H1 (cell line): ENCODE data around the gene RPS6KC1. TPM values are rescaled to one million over a fixed set of nuclear protein-coding genes. Genes with fewer than 3 reads are reported as not detected.

ENCODE experiments used
- CTCF ChIA-PET: fragments of 300-600 bp; sonication (Branson Sonifier 250); formaldehyde crosslinking; loops from one replicate; lab custom pipeline; 2021; ENCODE audit not compliant: partially characterized antibody; lab: Charles Lee
- POLR2A ChIA-PET: fragments of 300-600 bp; sonication (Branson Sonifier 250); formaldehyde crosslinking; loops from one replicate; lab custom pipeline; 2021; ENCODE audit warnings: inconsistent platforms; ENCODE audit not compliant: partially characterized antibody; lab: Charles Lee
- DNase-seq, 2 experiments: peaks; one replicate each; pipeline versions ENCODE4 v3.0.0 to v3.0.0-alpha.2; 2010 to 2022; ENCODE audit warnings: low spot score in 2 of 2, low read depth in 1 of 2, mixed read lengths in 1 of 2
- FAIRE-seq: peaks from 2 replicates; lab custom pipeline; 2011; peaks lifted over from hg19 to GRCh38; lab: Jason Lieb, UNC
- H2AFZ ChIP-seq: 2 replicates; pipeline ENCODE4 v1.8.1; 2012; ENCODE audit warnings: low read length, inconsistent platforms
- H2AK5ac ChIP-seq: 2 replicates; pipeline ENCODE4 v1.6.1; 2013; ENCODE audit warnings: low read depth, low read length
- H2BK120ac ChIP-seq: replicated peaks from 2 replicates; pipeline ENCODE3; 2013; ENCODE audit warnings: low read depth, low read length, inconsistent platforms
- H2BK12ac ChIP-seq: 2 replicates; pipeline ENCODE4 v1.6.1; 2013; ENCODE audit warnings: low read depth, low read length
- H2BK15ac ChIP-seq: 2 replicates; pipeline ENCODE4 v1.6.1; 2013; ENCODE audit warnings: low read length
- H2BK20ac ChIP-seq: 2 replicates; pipeline ENCODE4 v1.6.1; 2013; ENCODE audit warnings: low read length
- H2BK5ac ChIP-seq: 2 replicates; pipeline ENCODE4 v1.6.1; 2013; ENCODE audit warnings: low read depth, low read length
- H3K14ac ChIP-seq: 2 replicates; pipeline ENCODE4 v1.6.1; 2013; ENCODE audit warnings: inconsistent platforms; ENCODE audit not compliant: insufficient read length
- H3K18ac ChIP-seq: 2 replicates; pipeline ENCODE4 v1.6.1; 2013; ENCODE audit warnings: low read length; ENCODE audit errors: extremely low read depth
- H3K23ac ChIP-seq: 2 replicates; pipeline ENCODE4 v1.6.1; 2013; ENCODE audit warnings: inconsistent platforms; ENCODE audit not compliant: insufficient read length
- H3K23me2 ChIP-seq: 2 replicates; pipeline ENCODE4 v1.6.1; 2013; ENCODE audit warnings: low read depth, low read length
- H3K27ac ChIP-seq: 2 replicates; pipeline ENCODE4 v1.6.1; 2011; ENCODE audit warnings: low read depth, low read length, inconsistent platforms
- H3K27me3 ChIP-seq, 4 experiments: replicated peaks in 1 of 4; 1 replicate in 1 of 4; 2 replicates in 3 of 4; pipeline versions ENCODE4 v1.6.1 to v1.8.1; 2011 to 2013; ENCODE audit warnings: low read length in 3 of 4, mild to moderate bottlenecking in 3 of 4, inconsistent platforms in 2 of 4, mixed read lengths in 2 of 4, moderate library complexity in 1 of 4; ENCODE audit not compliant: control insufficient read depth in 3 of 4, insufficient read depth in 3 of 4; ENCODE audit errors: extremely low read depth in 1 of 4
- H3K36me3 ChIP-seq, 4 experiments: 2 replicates each; pipeline versions ENCODE4 v1.6.1 to v1.8.1; 2011 to 2013; ENCODE audit warnings: mild to moderate bottlenecking in 4 of 4, low read length in 3 of 4, moderate library complexity in 2 of 4, control low read depth in 1 of 4, inconsistent platforms in 1 of 4; ENCODE audit not compliant: insufficient read depth in 4 of 4, control insufficient read depth in 2 of 4
- H3K4ac ChIP-seq: replicated peaks from 2 replicates; pipeline ENCODE3; 2013; ENCODE audit warnings: low read length, low read depth, mixed read lengths, inconsistent platforms; ENCODE audit not compliant: insufficient read length
- H3K4me1 ChIP-seq, 4 experiments: replicated peaks in 1 of 4; 1 replicate in 1 of 4; 2 replicates in 3 of 4; pipeline versions ENCODE4 v1.6.1 to v1.8.1; 2011 to 2013; ENCODE audit warnings: low read length in 3 of 4, inconsistent platforms in 2 of 4, mixed read lengths in 1 of 4; ENCODE audit not compliant: insufficient read depth in 4 of 4, control insufficient read depth in 3 of 4
- H3K4me2 ChIP-seq, 2 experiments: 2 replicates each; pipeline versions ENCODE4 v1.6.1 to v1.8.1; 2011 to 2013; ENCODE audit warnings: low read depth in 2 of 2, low read length in 2 of 2, control low read depth in 1 of 2, inconsistent platforms in 1 of 2, mild to moderate bottlenecking in 1 of 2; ENCODE audit not compliant: insufficient read depth in 1 of 2
- H3K4me3 ChIP-seq, 4 experiments: fragments of 200-600, 300-600 bp in 1 of 4; sonication (generic), shearing (Covaris generic), sonication (Bioruptor Twin) in 1 of 4; 2 replicates each; pipeline versions ENCODE4 v1.5.1 to v1.8.1; 2011 to 2016; ENCODE audit warnings: low read length in 4 of 4, low read depth in 3 of 4, control low read depth in 2 of 4, inconsistent platforms in 2 of 4, mild to moderate bottlenecking in 2 of 4, mixed read lengths in 1 of 4, moderate library complexity in 1 of 4; ENCODE audit not compliant: insufficient read depth in 2 of 4; ENCODE audit errors: extremely low read depth in 1 of 4
- H3K56ac ChIP-seq: replicated peaks from 2 replicates; pipeline ENCODE3; 2013; ENCODE audit warnings: low read depth, mild to moderate bottlenecking, mixed read lengths, low read length, inconsistent platforms; ENCODE audit not compliant: insufficient read length
- H3K79me1 ChIP-seq: 2 replicates; pipeline ENCODE4 v1.6.1; 2013; ENCODE audit warnings: low read depth, low read length, control low read depth
- H3K79me2 ChIP-seq, 2 experiments: 2 replicates each; pipeline versions ENCODE4 v1.6.1 to v1.8.1; 2012 to 2013; ENCODE audit warnings: low read length in 2 of 2, mild to moderate bottlenecking in 2 of 2, inconsistent platforms in 1 of 2; ENCODE audit not compliant: insufficient read depth in 2 of 2, control insufficient read depth in 1 of 2
- H3K9ac ChIP-seq, 4 experiments: replicated peaks in 1 of 4; 1 replicate in 1 of 4; 2 replicates in 3 of 4; pipeline versions ENCODE4 v1.6.1 to v1.8.1; 2011 to 2013; ENCODE audit warnings: low read depth in 3 of 4, low read length in 3 of 4, control low read depth in 2 of 4, mild to moderate bottlenecking in 2 of 4, moderate library complexity in 2 of 4, inconsistent platforms in 1 of 4; ENCODE audit errors: extremely low read depth in 1 of 4
- H3K9me3 ChIP-seq, 2 experiments: 2 replicates each; pipeline versions ENCODE4 v1.6.1 to v1.8.1; 2012 to 2013; ENCODE audit warnings: mild to moderate bottlenecking in 2 of 2, moderate library complexity in 2 of 2, control low read depth in 1 of 2, inconsistent platforms in 1 of 2, low read depth in 1 of 2, low read length in 1 of 2, mixed read lengths in 1 of 2; ENCODE audit not compliant: insufficient read depth in 2 of 2
- H4K20me1 ChIP-seq, 2 experiments: replicated peaks in 1 of 2; 2 replicates each; pipeline versions ENCODE3 to v1.8.1; 2011 to 2013; ENCODE audit warnings: inconsistent platforms in 2 of 2, low read length in 2 of 2, mild to moderate bottlenecking in 1 of 2; ENCODE audit not compliant: insufficient read depth in 2 of 2, control insufficient read depth in 1 of 2
- H4K5ac ChIP-seq: 2 replicates; pipeline ENCODE4 v1.6.1; 2013; ENCODE audit warnings: low read length, low read depth, mixed read lengths, inconsistent platforms; ENCODE audit not compliant: insufficient read length
- H4K8ac ChIP-seq: 2 replicates; pipeline ENCODE4 v1.8.0; 2013; ENCODE audit warnings: mild to moderate bottlenecking, moderate library complexity, low read length, inconsistent platforms; ENCODE audit not compliant: insufficient read depth; ENCODE audit errors: extremely low read depth
- H4K91ac ChIP-seq: replicated peaks from 2 replicates; pipeline ENCODE3; 2013; ENCODE audit warnings: low read length, mixed read lengths, inconsistent platforms; ENCODE audit not compliant: insufficient read length
- BACH1 ChIP-seq: IDR thresholded peaks from 2 replicates; pipeline ENCODE4 v1.6.1; 2012; ENCODE audit warnings: low read length, improper control_type of control experiment
- polyA plus RNA-seq, 7 experiments: library from polyadenylated mRNA; depleted of rRNA in 3 of 7; stranded (reverse) in 5 of 7; unstranded in 2 of 7; fragments of >200 nt in 5 of 7; fragments of 200-250 nt in 2 of 7; gene quantifications; 1 replicate in 5 of 7; 2 replicates in 1 of 7; 4 replicates in 1 of 7; pipeline versions ENCODE4 v1.2.1 to v1.2.3, GENCODE V29; 2011 to 2013; ENCODE audit warnings: missing spikeins in 2 of 7, mixed read lengths in 2 of 7
- total RNA-seq: library from RNA; stranded (reverse); fragmentation: NEBNext Ultra II Directional; extraction: Animal tissue kit (Norgen Biotek cat#: 25700); gene quantifications from 2 replicates; pipeline ENCODE4 v1.2.1, GENCODE V29; 2021
- TF ChIP-seq, protein P1 (sequence below): fragments of 300-600 bp; sonication (generic); IDR thresholded peaks from 2 replicates; pipeline ENCODE4 v1.7.1; 2012; ENCODE audit warnings: low read length, moderate library complexity, mild to moderate bottlenecking, inconsistent platforms; ENCODE audit not compliant: insufficient replicate concordance

RPS6KC1 gene
- total and polyA plus RNA-seq, 2 of the 8 experiments (the other 6 are each of a cell fraction or from before 2014, with no cell fraction given), result 4.9 to 17.6 TPM

DNA sequence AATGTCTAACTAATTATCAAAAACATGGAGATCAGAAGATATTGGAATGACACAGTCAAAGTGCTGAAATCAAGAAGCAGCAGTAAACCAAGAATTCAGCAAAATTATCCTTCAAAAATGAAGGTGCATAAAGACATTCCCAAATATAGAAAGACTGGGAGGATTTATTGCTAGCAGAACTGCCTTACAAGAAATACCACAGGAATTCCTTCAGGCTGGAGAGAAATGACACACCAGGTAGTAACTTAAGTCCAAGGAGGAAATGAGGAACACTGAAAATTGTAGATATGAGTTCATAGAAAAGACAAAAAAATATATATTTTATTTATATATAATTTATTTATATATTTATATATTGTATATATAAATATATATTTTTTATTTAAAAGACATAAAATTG is 217.2 kb downstream of the RPS6KC1 start:
- Histone ChIP-seq H2AK5ac (no peak overlapping the region), H3K4me1 (no peaks in the 10 kb centered on the region), H2BK15ac (no peak overlapping the region), H3K4ac (no peak overlapping the region), H3K9ac (no peak overlapping the region), H3K23me2 (no peaks in the 10 kb centered on the region), H2BK120ac (no peak overlapping the region), H2BK5ac (no peak overlapping the region), H2AFZ (no peak overlapping the region), H3K4me3 (no peak overlapping the region), H3K36me3 (no peaks in the 10 kb centered on the region; a peak in 1 of 8 replicates), H3K9me3 (no peaks in the 10 kb centered on the region), H3K27ac (no peak overlapping the region), H3K14ac (no peak overlapping the region), H3K79me1 (no peaks in the 10 kb centered on the region), H4K91ac (no peak overlapping the region), H3K18ac (no peak overlapping the region), H4K8ac (no peak overlapping the region), H2BK12ac (no peak overlapping the region), H3K4me2 (no peak overlapping the region), H3K27me3 (no peaks in the 10 kb centered on the region), H3K23ac (no peak overlapping the region), H3K79me2 (no peaks in the 10 kb centered on the region), H4K5ac (no peak overlapping the region), H4K20me1 (no peaks in the 10 kb centered on the region), H3K56ac (no peak overlapping the region), H2BK20ac (no peak overlapping the region)
- DNase-seq (no peak), FAIRE-seq (no peak)
- ChIA-PET POLR2A (no interaction called here), CTCF (no interaction called here)
- TF ChIP-seq, protein P1, sequence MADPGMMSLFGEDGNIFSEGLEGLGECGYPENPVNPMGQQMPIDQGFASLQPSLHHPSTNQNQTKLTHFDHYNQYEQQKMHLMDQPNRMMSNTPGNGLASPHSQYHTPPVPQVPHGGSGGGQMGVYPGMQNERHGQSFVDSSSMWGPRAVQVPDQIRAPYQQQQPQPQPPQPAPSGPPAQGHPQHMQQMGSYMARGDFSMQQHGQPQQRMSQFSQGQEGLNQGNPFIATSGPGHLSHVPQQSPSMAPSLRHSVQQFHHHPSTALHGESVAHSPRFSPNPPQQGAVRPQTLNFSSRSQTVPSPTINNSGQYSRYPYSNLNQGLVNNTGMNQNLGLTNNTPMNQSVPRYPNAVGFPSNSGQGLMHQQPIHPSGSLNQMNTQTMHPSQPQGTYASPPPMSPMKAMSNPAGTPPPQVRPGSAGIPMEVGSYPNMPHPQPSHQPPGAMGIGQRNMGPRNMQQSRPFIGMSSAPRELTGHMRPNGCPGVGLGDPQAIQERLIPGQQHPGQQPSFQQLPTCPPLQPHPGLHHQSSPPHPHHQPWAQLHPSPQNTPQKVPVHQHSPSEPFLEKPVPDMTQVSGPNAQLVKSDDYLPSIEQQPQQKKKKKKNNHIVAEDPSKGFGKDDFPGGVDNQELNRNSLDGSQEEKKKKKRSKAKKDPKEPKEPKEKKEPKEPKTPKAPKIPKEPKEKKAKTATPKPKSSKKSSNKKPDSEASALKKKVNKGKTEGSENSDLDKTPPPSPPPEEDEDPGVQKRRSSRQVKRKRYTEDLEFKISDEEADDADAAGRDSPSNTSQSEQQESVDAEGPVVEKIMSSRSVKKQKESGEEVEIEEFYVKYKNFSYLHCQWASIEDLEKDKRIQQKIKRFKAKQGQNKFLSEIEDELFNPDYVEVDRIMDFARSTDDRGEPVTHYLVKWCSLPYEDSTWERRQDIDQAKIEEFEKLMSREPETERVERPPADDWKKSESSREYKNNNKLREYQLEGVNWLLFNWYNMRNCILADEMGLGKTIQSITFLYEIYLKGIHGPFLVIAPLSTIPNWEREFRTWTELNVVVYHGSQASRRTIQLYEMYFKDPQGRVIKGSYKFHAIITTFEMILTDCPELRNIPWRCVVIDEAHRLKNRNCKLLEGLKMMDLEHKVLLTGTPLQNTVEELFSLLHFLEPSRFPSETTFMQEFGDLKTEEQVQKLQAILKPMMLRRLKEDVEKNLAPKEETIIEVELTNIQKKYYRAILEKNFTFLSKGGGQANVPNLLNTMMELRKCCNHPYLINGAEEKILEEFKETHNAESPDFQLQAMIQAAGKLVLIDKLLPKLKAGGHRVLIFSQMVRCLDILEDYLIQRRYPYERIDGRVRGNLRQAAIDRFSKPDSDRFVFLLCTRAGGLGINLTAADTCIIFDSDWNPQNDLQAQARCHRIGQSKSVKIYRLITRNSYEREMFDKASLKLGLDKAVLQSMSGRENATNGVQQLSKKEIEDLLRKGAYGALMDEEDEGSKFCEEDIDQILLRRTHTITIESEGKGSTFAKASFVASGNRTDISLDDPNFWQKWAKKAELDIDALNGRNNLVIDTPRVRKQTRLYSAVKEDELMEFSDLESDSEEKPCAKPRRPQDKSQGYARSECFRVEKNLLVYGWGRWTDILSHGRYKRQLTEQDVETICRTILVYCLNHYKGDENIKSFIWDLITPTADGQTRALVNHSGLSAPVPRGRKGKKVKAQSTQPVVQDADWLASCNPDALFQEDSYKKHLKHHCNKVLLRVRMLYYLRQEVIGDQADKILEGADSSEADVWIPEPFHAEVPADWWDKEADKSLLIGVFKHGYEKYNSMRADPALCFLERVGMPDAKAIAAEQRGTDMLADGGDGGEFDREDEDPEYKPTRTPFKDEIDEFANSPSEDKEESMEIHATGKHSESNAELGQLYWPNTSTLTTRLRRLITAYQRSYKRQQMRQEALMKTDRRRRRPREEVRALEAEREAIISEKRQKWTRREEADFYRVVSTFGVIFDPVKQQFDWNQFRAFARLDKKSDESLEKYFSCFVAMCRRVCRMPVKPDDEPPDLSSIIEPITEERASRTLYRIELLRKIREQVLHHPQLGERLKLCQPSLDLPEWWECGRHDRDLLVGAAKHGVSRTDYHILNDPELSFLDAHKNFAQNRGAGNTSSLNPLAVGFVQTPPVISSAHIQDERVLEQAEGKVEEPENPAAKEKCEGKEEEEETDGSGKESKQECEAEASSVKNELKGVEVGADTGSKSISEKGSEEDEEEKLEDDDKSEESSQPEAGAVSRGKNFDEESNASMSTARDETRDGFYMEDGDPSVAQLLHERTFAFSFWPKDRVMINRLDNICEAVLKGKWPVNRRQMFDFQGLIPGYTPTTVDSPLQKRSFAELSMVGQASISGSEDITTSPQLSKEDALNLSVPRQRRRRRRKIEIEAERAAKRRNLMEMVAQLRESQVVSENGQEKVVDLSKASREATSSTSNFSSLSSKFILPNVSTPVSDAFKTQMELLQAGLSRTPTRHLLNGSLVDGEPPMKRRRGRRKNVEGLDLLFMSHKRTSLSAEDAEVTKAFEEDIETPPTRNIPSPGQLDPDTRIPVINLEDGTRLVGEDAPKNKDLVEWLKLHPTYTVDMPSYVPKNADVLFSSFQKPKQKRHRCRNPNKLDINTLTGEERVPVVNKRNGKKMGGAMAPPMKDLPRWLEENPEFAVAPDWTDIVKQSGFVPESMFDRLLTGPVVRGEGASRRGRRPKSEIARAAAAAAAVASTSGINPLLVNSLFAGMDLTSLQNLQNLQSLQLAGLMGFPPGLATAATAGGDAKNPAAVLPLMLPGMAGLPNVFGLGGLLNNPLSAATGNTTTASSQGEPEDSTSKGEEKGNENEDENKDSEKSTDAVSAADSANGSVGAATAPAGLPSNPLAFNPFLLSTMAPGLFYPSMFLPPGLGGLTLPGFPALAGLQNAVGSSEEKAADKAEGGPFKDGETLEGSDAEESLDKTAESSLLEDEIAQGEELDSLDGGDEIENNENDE, result no peak
- no peak for TF ChIP-seq BACH1
